ENCODE measurements around the gene FAM149B1. TPM values are rescaled to one million over a fixed set of nuclear protein-coding genes. Genes with fewer than 3 reads are reported as not detected.

Gene FAM149B1
- total RNA-seq, 2 donors from 2014 or later = 4.9 to 17.1 TPM

DNA sequence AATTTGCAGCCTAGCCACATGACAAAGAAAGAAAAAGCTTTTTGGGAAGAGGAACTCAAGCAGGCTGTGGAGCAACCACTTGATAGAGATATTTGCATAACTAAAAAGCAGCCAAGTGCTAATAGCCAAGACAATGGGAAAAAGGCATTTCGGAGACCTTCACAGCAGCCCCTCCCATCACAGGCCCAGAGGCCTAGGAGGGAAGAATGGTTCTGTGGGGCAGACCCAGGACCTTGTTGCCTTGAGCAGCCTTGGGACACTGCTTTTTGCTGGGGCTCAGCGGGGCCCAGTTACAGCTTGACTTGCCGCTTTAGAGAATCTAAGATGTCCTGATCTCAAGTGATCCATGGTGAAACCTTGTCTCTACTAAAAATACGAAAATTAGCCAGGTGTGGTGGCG, 38.5 kb downstream of the FAM149B1 start:
- H3K4me3 ChIP-seq = no peak overlapping the region
- 97 to 98% methylated on average over 5 of the region's 5 CpGs for WGBS, 2 donors
- TF ChIP-seq POLR2A (IDR thresholded peaks at IDR 0.05) (no peak), CTCF (IDR thresholded peaks at IDR 0.05) (no peak)
- peaks cover 0 to 4% of the 10 kb centered on the region in 2 donors for H3K36me3 ChIP-seq (replicated peaks in 1 of 2; ENCODE audit: insufficient read depth in 1 of 2, low read depth in 2 of 2)
- peaks cover 3% of the 10 kb centered on the region for H3K4me1 ChIP-seq
- no peaks in the 10 kb centered on the region for H3K9me3 ChIP-seq
- ATAC-seq (no peak), DNase-seq (no peak)
- no peaks in the 10 kb centered on the region for H3K27me3 ChIP-seq
- intact Hi-C loops (cut with DNase I) = no loop called here
- H3K27ac ChIP-seq = no peak overlapping the region

- no peaks in the 10 kb centered on the region for H3K9me3 ChIP-seq
- H3K36me3 ChIP-seq (replicated peaks in 1 of 2; ENCODE audit: insufficient read depth in 1 of 2, low read depth in 2 of 2) = peaks cover 0 to 4% of the 10 kb centered on the region in 2 donors
- ATAC-seq = no peak
- WGBS, 2 donors = 80 to 95% methylated on average over 2 of the region's 2 CpGs
- DNase-seq = no peak
- intact Hi-C loops (cut with DNase I) = no loop called here
- H3K27ac ChIP-seq = no peak overlapping the region
- no peak overlapping the region for H3K4me3 ChIP-seq
- TF ChIP-seq POLR2A (IDR thresholded peaks at IDR 0.05) (no peak), CTCF (IDR thresholded peaks at IDR 0.05) (no peak)
- H3K27me3 ChIP-seq = no peaks in the 10 kb centered on the region
- H3K4me1 ChIP-seq = peaks cover 3% of the 10 kb centered on the region
Observed at GRCh38 chr10:73207883-73208282, 40.0 kb downstream of the FAM149B1 start.

GRCh38 chr10:73209705-73210104, 41.8 kb downstream of the FAM149B1 start:
- H3K4me1 ChIP-seq = peaks cover 3% of the 10 kb centered on the region
- no peak for DNase-seq
- no peak overlapping the region for H3K4me3 ChIP-seq
- ATAC-seq = no peak
- H3K27me3 ChIP-seq = no peaks in the 10 kb centered on the region
- WGBS, 2 donors = 57 to 64% methylated on average over 1 of the region's 1 CpG
- no peak overlapping the region for H3K27ac ChIP-seq
- H3K36me3 ChIP-seq (replicated peaks in 1 of 2; ENCODE audit: insufficient read depth in 1 of 2, low read depth in 2 of 2) = peaks cover 0 to 4% of the 10 kb centered on the region in 2 donors
- TF ChIP-seq CTCF (IDR thresholded peaks at IDR 0.05) (no peak), POLR2A (IDR thresholded peaks at IDR 0.05) (no peak)
- no peaks in the 10 kb centered on the region for H3K9me3 ChIP-seq
- intact Hi-C loops (cut with DNase I) = no loop called here

DNA sequence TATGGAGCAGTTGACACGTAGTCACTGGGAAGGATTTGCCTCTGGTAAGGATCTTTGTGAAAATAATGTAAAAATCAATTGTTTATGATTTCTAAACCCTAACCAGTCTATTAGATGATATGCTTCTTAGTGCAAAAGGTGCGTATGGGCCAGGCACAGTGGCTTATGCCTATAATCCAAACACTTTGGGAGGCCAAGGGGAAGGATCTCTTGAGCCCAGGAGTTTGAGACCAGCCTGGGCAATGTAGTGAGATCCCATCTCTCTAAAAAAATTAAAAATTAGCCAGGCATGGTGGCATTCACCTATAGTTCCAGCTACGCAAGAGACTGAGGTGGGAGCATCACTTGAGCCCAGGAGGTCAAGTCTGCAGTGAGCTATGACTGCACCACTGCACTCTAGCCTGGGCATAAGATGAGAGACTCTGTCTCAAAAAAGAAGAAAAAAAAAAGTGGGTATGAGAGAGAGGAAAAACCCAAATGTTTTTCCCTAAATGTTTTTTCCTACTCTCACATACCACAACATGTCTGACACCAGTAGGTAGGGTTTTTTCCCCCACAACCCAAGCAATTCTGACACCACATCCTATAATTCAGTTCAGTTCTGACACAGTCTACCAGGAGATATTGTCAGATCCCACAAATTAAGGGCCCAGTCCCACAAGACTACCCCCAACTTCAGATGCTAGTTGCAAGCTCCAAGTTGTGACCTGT, 42.6 kb downstream of the FAM149B1 start:
- Histone ChIP-seq H3K36me3 (replicated peaks in 1 of 2; ENCODE audit: insufficient read depth in 1 of 2, low read depth in 2 of 2) (peaks cover 0 to 4% of the 10 kb centered on the region in 2 donors), H3K27ac (no peak overlapping the region), H3K27me3 (no peaks in the 10 kb centered on the region), H3K4me1 (peaks cover 3% of the 10 kb centered on the region), H3K4me3 (no peak overlapping the region), H3K9me3 (no peaks in the 10 kb centered on the region)
- 95 to 98% methylated on average over 3 of the region's 3 CpGs for WGBS, 2 donors
- no peak for ATAC-seq
- TF ChIP-seq CTCF (IDR thresholded peaks at IDR 0.05) = no peak
- DNase-seq = no peak
- intact Hi-C loops (cut with DNase I) = no loop called here
